Measurements from ENCODE around the gene TLCD3B. TPM values are rescaled to one million over a fixed set of nuclear protein-coding genes. Genes with fewer than 3 reads are reported as not detected.
"Not testable (repeated sequence)": the region's sequence is repeated elsewhere in the genome, so short reads cannot be mapped to it uniquely, and the experiment has no call there.

The TLCD3B gene
- polyA plus RNA-seq, 1 experiment, result not detected

- H3K4me3 ChIP-seq (ENCODE audit: low read depth, low read length), result no peak overlapping the region
- ChIA-PET POLR2A (no interaction called here), CTCF (interaction anchor here (0.9 to 2.0 kb wide), 2 partner anchors 13 to 170 kb away, joined by 3 to 9 read pairs; partner anchors contain the start of gene TLCD3B)
- no peak for TF ChIP-seq CTCF (IDR thresholded peaks at IDR 0.05; ENCODE audit: low read depth, low read length)
- DNase-seq (ENCODE audit: low read depth, low spot score), result no peak
- peaks cover 12% of the 10 kb centered on the region for H3K27me3 ChIP-seq (ENCODE audit: control insufficient read depth, insufficient read depth, low read length)
- no peak overlapping the region for H3K27ac ChIP-seq (ENCODE audit: low read depth, low read length)
- no peaks in the 10 kb centered on the region for H3K9me3 ChIP-seq (ENCODE audit: control insufficient read depth, insufficient read depth, low read length)
These were observed 12.3 kb downstream of the TLCD3B start for GRCh38 chr16:30018731-30019158.

GRCh38 chr16:30017937-30018336, 13.1 kb downstream of the TLCD3B start:
- H3K27ac ChIP-seq (ENCODE audit: low read depth, low read length); H3K9me3 ChIP-seq (ENCODE audit: control insufficient read depth, insufficient read depth, low read length); H3K4me3 ChIP-seq (ENCODE audit: low read depth, low read length); POLR2A ChIA-PET; DNase-seq (ENCODE audit: low read depth, low spot score); H3K27me3 ChIP-seq (ENCODE audit: control insufficient read depth, insufficient read depth, low read length): not testable (repeated sequence)
- CTCF ChIA-PET, result interaction anchor here (0.6 to 2.0 kb wide), 2 partner anchors 14 to 170 kb away, joined by 3 to 9 read pairs; partner anchors contain the start of gene TLCD3B

- ChIA-PET CTCF (interaction anchor here (0.6 kb wide), 1 partner anchor 169 kb away, joined by 3 read pairs; no protein-coding TSS in a partner anchor), POLR2A (interaction anchor here (0.7 kb wide), 1 partner anchor 61 kb away, joined by 3 read pairs; no protein-coding TSS in a partner anchor)
These were observed 13.8 kb downstream of the TLCD3B start for GRCh38 chr16:30017277-30017656.

GRCh38 chr16:30016555-30017276, 14.4 kb downstream of the TLCD3B start:
- CTCF ChIA-PET, result no interaction called here
- H3K4me3 ChIP-seq (ENCODE audit: low read depth, low read length), result no peak overlapping the region
- no peak for DNase-seq (ENCODE audit: low read depth, low spot score)
- POLR2A ChIA-PET, result interaction anchor here (0.7 kb wide), 1 partner anchor 62 kb away, joined by 3 read pairs; no protein-coding TSS in a partner anchor
- no peak overlapping the region for H3K27ac ChIP-seq (ENCODE audit: low read depth, low read length)
- peaks cover 8% of the 10 kb centered on the region for H3K27me3 ChIP-seq (ENCODE audit: control insufficient read depth, insufficient read depth, low read length)
- no peak for TF ChIP-seq CTCF (IDR thresholded peaks at IDR 0.05; ENCODE audit: low read depth, low read length)
- H3K9me3 ChIP-seq (ENCODE audit: control insufficient read depth, insufficient read depth, low read length), result no peaks in the 10 kb centered on the region; the same call in 1 of the 2 replicates

More at GRCh38 chr16:30017277-30017656, 13.8 kb downstream of the TLCD3B start:
- TF ChIP-seq CTCF (IDR thresholded peaks at IDR 0.05; ENCODE audit: low read depth, low read length), result no peak
- H3K27ac ChIP-seq (ENCODE audit: low read depth, low read length), result no peak overlapping the region
- no peak for DNase-seq (ENCODE audit: low read depth, low spot score)
- H3K4me3 ChIP-seq (ENCODE audit: low read depth, low read length), result no peak overlapping the region
- H3K27me3 ChIP-seq (ENCODE audit: control insufficient read depth, insufficient read depth, low read length), result peaks cover 3% of the 10 kb centered on the region
- H3K9me3 ChIP-seq (ENCODE audit: control insufficient read depth, insufficient read depth, low read length), result no peaks in the 10 kb centered on the region

- CTCF ChIA-PET; H3K27ac ChIP-seq (ENCODE audit: low read depth, low read length); H3K4me3 ChIP-seq (ENCODE audit: low read depth, low read length); H3K9me3 ChIP-seq (ENCODE audit: control insufficient read depth, insufficient read depth, low read length); DNase-seq (ENCODE audit: low read depth, low spot score): not testable (repeated sequence)
- POLR2A ChIA-PET, result interaction anchor here (0.7 kb wide), 1 partner anchor 187 kb away, joined by 5 read pairs; no protein-coding TSS in a partner anchor
- peaks cover 14% of the 10 kb centered on the region for H3K27me3 ChIP-seq (ENCODE audit: control insufficient read depth, insufficient read depth, low read length)
These were observed 15.6 kb downstream of the TLCD3B start for GRCh38 chr16:30015450-30015849.

- H3K27ac ChIP-seq (ENCODE audit: low read depth, low read length); DNase-seq (ENCODE audit: low read depth, low spot score); POLR2A ChIA-PET; H3K9me3 ChIP-seq (ENCODE audit: control insufficient read depth, insufficient read depth, low read length); H3K4me3 ChIP-seq (ENCODE audit: low read depth, low read length): not testable (repeated sequence)
- CTCF ChIA-PET, result interaction anchor here (0.9 to 1.0 kb wide), 2 partner anchors 19 to 164 kb away, joined by 3 read pairs; partner anchors contain the start of gene TLCD3B
- peaks cover 29% of the 10 kb centered on the region for H3K27me3 ChIP-seq (ENCODE audit: control insufficient read depth, insufficient read depth, low read length)
These were observed 18.5 kb downstream of the TLCD3B start for GRCh38 chr16:30012598-30012997.
